GM23248 (cell line): Measurements from ENCODE around the gene GPN2.

Source experiments
- EZH2 ChIP-seq: fragments of 200-600 bp; sonication (generic); IDR thresholded peaks from 2 replicates; pipeline ENCODE4 v1.6.1; 2018; ENCODE audit warnings: antibody characterized with exemption, mild to moderate bottlenecking; ENCODE audit not compliant: insufficient read depth, poor library complexity, severe bottlenecking
- EZH2phosphoT487 ChIP-seq: fragments of 200-600 bp; sonication (generic); IDR thresholded peaks from 2 replicates; pipeline ENCODE4 v1.6.1; 2018; ENCODE audit warnings: antibody characterized with exemption, moderate library complexity, mild to moderate bottlenecking, low read depth; ENCODE audit not compliant: insufficient read depth

GRCh38 chr1:26900815-26901511 is 10.9 kb upstream of the GPN2 start:
- TF ChIP-seq EZH2 = no peak
- TF ChIP-seq EZH2phosphoT487 = no peak
